ENCODE results near the gene PCDHGA3.
A peak's percentile ranks its signal among the peaks of the same experiment; 100 is the strongest.

DNA sequence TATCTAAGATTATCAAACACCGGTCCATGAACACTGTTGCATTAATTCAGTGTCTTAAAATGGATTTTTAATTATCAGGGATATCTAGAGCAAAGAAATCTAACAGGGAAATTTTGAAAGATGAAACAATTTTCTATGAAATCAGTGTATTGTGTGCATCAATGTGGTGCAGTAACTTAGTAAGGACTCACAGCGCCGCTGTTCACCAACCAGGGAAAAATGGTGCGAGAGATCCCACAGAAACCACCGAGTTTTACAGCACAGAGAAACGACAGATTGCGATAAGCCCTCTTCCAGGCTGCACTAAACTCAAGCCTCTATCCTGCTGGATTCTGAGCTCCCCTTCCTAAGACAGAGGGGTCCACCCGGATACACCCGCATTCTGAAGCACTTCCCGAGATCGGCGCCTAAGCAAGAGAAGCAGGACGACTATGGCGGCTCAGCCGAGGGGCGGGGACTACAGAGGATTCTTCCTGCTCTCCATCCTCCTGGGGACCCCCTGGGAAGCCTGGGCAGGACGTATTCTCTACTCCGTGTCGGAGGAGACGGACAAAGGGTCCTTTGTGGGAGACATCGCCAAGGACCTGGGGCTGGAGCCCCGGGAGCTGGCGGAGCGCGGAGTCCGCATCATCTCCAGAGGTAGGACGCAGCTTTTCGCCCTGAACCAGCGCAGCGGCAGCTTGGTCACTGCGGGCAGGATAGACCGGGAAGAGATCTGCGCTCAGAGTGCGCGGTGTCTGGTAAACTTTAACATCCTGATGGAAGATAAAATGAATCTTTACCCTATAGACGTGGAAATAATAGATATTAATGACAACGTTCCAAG is 39.1 kb downstream of the PCDHGA3 start, which contains the start of gene PCDHGA7:
- TF ChIP-seq, protein P1, sequence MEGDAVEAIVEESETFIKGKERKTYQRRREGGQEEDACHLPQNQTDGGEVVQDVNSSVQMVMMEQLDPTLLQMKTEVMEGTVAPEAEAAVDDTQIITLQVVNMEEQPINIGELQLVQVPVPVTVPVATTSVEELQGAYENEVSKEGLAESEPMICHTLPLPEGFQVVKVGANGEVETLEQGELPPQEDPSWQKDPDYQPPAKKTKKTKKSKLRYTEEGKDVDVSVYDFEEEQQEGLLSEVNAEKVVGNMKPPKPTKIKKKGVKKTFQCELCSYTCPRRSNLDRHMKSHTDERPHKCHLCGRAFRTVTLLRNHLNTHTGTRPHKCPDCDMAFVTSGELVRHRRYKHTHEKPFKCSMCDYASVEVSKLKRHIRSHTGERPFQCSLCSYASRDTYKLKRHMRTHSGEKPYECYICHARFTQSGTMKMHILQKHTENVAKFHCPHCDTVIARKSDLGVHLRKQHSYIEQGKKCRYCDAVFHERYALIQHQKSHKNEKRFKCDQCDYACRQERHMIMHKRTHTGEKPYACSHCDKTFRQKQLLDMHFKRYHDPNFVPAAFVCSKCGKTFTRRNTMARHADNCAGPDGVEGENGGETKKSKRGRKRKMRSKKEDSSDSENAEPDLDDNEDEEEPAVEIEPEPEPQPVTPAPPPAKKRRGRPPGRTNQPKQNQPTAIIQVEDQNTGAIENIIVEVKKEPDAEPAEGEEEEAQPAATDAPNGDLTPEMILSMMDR (IDR thresholded peaks at IDR 0.05): peak; percentile 65
- TF ChIP-seq RAD21 (IDR thresholded peaks at IDR 0.05; ENCODE audit: low read length) (peak; percentile 83), NRF1 (IDR thresholded peaks at IDR 0.05; ENCODE audit: low read depth, low read length) (no peak), YY1 (IDR thresholded peaks at IDR 0.05; ENCODE audit: low read depth) (peak; percentile 63; the same call in 1 of the 2 replicates), MEF2A (IDR thresholded peaks at IDR 0.05; ENCODE audit: borderline replicate concordance, low read depth) (no peak), SMC3 (IDR thresholded peaks at IDR 0.05; ENCODE audit: low read depth, low read length) (peak; percentile 60), TAF1 (IDR thresholded peaks at IDR 0.05; ENCODE audit: borderline replicate concordance, low read depth, low read length) (no peak), TEAD4 (IDR thresholded peaks at IDR 0.05; ENCODE audit: borderline replicate concordance, insufficient read depth) (no peak)
- TF ChIP-seq, protein P2, sequence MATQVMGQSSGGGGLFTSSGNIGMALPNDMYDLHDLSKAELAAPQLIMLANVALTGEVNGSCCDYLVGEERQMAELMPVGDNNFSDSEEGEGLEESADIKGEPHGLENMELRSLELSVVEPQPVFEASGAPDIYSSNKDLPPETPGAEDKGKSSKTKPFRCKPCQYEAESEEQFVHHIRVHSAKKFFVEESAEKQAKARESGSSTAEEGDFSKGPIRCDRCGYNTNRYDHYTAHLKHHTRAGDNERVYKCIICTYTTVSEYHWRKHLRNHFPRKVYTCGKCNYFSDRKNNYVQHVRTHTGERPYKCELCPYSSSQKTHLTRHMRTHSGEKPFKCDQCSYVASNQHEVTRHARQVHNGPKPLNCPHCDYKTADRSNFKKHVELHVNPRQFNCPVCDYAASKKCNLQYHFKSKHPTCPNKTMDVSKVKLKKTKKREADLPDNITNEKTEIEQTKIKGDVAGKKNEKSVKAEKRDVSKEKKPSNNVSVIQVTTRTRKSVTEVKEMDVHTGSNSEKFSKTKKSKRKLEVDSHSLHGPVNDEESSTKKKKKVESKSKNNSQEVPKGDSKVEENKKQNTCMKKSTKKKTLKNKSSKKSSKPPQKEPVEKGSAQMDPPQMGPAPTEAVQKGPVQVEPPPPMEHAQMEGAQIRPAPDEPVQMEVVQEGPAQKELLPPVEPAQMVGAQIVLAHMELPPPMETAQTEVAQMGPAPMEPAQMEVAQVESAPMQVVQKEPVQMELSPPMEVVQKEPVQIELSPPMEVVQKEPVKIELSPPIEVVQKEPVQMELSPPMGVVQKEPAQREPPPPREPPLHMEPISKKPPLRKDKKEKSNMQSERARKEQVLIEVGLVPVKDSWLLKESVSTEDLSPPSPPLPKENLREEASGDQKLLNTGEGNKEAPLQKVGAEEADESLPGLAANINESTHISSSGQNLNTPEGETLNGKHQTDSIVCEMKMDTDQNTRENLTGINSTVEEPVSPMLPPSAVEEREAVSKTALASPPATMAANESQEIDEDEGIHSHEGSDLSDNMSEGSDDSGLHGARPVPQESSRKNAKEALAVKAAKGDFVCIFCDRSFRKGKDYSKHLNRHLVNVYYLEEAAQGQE (IDR thresholded peaks at IDR 0.05; ENCODE audit: low read depth, low read length): no peak
- TF ChIP-seq, protein P3, sequence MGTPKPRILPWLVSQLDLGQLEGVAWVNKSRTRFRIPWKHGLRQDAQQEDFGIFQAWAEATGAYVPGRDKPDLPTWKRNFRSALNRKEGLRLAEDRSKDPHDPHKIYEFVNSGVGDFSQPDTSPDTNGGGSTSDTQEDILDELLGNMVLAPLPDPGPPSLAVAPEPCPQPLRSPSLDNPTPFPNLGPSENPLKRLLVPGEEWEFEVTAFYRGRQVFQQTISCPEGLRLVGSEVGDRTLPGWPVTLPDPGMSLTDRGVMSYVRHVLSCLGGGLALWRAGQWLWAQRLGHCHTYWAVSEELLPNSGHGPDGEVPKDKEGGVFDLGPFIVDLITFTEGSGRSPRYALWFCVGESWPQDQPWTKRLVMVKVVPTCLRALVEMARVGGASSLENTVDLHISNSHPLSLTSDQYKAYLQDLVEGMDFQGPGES (IDR thresholded peaks at IDR 0.05; ENCODE audit: low read depth, low read length): no peak
- TF ChIP-seq, protein P4, sequence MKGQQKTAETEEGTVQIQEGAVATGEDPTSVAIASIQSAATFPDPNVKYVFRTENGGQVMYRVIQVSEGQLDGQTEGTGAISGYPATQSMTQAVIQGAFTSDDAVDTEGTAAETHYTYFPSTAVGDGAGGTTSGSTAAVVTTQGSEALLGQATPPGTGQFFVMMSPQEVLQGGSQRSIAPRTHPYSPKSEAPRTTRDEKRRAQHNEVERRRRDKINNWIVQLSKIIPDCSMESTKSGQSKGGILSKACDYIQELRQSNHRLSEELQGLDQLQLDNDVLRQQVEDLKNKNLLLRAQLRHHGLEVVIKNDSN (IDR thresholded peaks at IDR 0.05; ENCODE audit: borderline replicate concordance, low read depth): no peak

Data from SK-N-SH (cell line).